Kidney capillary endothelial cell (primary cell): ENCODE measurements around the gene PIP4P1.

Experiments used
- DNase-seq: peaks from one replicate; pipeline ENCODE4 v3.0.0-alpha.2; 2018; ENCODE audit warnings: low spot score

The PIP4P1 gene

GRCh38 chr14:20435582-20436362 lies 25.5 kb downstream of the PIP4P1 start, which contains the start of gene KLHL33:
Gene KLHL33 (minus strand): TSS chr14:20436166. CDS start chr14:20435811, 355 bp downstream.
- DNase-seq, result no peak

DNA sequence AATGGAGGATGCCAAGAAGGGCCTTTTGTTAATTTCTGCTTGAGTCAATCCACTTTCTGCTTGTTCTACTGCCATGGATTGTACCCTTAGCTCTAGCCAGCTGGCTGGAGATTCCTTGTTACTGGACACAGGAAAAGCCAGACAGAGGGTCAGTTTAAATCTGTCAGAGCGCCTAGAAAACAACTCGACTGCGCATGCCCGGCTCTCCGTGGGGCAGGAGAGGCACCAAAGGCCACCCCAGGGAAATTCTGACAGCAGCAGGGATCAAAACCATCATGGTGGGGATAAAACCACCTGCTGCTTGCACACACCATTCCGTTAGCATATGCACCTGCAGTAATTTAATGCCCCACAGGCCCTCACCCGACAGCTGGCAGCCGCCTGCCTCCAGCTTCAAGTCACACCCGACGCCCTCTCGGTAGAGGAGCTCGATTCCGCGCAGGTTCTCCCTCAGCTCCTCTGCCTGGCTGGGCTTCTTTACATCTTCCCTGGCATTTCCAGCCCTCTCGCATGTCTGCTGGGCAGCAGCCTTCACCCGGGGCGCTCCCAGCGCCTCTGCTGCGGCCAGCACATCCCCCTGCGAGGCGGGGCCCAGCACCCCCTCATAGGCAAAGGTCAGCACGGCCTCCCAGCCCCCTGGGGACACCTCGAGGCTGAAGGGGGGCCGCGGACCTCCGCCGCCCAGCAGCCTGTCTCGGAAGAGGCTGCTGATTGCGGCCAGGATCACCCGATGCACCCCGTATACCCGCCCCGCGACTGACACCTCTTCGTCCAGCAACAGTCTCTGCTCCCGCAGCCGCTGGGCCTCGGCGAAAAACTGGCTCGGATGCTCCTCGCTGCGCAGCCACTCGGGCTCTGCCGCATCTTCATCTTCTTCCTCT lies 26.3 kb downstream of the PIP4P1 start:
- DNase-seq, result no peak

DNA sequence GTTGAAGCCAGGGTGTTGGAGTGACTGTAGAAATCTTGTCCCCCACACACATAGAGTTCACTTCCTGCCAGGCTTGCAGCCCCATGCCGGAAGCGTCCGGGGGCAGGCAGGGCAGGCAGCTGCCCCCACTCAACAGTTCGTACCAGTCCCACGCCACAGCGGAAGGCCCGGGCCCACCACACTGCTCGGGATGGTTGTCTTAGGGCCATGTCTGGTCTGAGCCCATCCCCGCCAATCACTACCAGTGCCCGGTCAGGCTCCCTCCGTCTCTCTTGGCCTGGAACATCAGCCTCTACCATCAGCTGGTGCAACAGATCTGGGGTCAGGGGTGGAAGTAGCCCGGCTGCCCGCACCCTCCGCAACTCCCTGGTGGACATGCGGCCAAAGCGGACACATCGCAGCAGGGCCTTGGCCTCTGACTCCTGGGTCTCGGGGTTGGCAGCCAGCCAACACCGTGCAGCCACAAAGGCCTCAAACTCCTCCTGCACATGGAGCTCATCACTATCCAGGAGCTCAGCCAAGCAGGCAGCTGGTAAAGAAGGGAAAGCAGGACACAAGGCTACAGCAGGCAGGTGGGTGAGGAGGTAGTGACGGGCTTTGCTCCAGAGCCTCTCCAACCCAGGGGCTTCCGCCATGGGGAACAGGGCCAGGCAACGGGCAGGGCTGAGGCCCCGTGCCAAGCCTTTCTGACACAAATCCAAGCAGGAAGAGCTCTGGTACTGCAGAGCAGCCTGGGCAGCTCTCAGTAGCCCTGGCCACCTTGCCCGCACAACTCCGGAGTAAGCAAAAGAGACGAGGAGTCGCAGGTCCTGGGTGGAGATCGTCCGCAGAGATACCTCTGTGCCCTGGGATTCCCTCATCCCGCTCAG lies 31.2 kb downstream of the PIP4P1 start:
- no peak for DNase-seq

GRCh38 chr14:20428802-20429201 lies 32.4 kb downstream of the PIP4P1 start:
- no peak for DNase-seq

GRCh38 chr14:20428010-20428365 lies 33.2 kb downstream of the PIP4P1 start:
- no peak for DNase-seq

DNA sequence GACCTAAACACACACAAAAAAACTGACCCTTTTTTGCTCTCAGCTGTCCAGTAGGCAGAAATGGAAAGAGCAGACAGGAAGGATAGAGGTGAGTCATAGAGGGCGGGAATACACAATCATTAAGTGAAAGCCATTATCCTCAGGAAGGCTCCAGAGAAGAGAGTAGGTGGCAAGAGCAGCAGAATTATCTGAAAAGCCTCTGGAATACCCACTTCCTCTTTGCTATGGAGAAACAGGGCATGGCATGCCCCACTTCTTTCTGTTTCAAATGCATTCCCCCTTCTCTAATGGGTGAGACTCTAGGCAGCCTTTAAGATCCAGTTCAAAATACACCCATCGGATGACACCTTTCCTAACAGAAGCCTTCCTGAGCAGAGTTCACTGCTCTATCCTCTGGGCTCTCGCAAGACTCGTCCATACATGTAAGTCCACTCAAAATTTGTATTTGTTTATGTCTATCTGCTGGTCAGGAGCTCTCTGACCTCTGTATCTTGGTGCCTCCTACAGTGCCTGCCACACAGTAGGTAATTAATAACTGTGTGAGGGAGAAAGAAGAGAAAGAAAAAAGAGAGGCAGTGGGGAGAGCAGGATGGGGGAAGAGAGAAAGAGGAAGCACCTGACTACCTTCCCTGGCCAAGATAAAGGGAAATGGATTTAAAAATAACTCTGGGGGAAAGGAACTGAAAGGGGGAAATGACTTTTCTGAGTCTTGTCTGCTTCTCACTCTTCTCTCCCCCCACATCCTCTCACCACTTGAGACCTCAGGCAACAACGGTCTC lies 33.8 kb downstream of the PIP4P1 start:
- DNase-seq, result peak; percentile 63

- DNase-seq, result no peak
These were observed 36.4 kb downstream of the PIP4P1 start for GRCh38 chr14:20424851-20425250.

DNA sequence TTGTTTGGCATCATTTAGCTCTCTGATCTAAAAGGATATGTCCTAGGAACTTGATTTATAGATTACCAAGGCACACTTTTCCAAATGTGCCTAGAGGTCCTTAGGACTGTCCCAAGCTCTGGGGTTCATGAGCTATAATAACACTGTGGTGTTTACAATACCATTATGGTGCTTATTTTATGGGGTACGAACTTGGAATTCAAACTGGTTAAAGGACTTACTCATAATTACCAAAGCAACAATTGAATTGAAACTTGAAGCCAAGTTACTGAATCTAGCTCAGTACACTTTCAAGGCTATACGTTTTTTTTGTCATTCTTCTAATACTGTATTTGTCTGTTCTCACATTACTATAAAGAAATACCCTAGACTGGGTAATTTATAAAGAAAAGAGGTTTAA lies 38.3 kb downstream of the PIP4P1 start:
- no peak for DNase-seq

DNA sequence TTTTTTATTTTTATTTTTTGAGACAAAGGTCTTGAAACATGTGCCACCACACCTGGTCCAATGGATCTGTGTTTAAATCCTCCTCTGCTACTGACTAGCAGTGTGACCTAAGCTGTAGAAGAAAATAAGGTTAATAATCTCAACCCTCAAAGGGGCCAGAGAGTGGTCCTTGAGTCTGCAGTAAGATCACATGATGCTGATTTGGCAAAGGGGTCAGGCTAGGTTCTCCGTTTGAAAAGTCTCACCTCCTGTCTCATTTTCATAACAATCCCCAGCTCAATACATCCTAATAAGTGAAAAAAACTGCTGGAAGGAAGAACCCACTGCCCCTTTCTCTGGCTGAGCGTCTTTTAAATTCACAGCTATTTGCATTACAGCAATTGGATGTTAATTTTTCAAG lies 40.0 kb downstream of the PIP4P1 start:
- no peak for DNase-seq

GRCh38 chr14:20419419-20419818 lies 41.8 kb downstream of the PIP4P1 start:
- DNase-seq, result no peak

DNA sequence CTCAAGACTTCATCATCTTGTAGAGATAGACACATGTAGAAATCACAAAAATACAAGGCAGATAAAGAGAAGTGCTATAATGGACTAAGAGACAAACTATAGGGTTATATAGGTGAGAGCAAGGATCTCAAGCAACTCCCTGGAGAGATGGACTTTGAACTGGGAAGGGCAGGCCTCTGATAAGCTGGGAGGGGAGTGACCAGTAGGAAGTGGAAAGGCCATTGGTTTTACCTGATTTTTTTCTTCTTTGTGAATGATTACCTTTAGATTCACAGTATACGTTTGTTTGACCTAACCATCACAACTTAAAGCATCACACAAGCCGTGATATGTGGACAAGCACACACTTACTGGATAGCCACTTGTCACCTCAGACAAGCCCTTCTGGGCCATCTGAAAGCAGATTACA lies 42.7 kb downstream of the PIP4P1 start:
- no peak for DNase-seq

DNA sequence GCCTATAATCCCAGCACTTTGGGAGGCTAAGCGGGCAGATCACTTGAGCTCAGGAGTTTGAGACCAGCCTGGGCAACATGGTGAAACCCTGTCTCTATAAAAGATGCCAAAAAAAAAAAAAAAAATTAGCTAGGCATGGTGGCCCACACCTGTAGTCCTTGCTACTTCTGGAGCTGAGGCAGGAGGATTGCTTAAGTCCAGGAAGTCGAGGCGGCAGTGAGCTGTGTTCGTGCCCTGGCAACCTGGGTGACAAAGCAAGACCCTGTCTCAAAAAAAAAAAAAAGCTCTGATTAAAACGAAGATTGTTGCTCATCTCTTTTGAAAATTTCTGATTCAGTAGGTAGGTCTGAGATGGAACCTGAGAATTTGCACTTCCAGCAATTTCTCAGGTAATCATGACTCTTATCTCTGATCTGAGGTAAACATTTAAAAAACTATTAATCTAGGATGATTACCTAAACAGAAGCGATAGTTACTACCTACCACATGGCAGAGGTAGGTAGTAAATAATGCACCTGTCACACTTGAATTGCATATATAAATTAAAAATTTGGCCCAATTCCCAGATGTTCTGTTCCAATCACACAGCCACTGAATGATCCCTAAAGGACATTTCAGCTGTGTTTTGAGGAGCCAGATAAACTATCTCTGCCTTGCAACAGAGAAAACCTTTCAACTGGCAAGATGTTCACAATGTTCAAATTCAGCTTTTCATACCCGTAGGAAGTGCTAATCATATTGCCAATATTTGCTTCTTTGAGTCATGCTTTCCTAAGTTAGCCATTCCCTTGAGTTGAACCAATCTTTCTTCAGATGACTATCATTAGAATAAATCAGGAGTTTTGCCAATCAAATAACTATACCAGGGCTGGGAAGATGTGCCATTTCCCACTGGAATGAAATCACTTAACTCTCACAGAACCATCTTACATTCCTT lies 43.7 kb downstream of the PIP4P1 start:
- no peak for DNase-seq

GRCh38 chr14:20416223-20416622 lies 45.0 kb downstream of the PIP4P1 start:
- no peak for DNase-seq

DNA sequence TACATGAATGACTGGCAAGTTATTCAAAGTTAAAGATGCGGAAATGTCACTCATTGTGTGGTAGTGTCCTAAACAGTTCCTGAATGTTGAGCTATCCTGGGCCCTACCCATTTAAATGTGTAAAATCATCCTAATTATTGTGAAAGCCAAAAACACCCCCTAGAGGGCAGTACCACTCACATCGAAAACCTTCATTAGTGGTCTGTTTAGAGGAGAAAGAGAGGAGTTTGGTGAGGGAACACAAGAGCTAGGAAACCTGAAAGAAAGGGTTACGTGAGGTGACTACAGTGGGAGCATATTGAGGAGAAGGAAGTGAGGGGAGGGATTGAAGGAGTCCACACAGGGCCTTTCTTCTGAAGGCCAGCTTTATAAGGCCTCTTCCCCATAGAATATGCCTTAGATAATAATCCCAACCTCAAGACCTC lies 45.4 kb downstream of the PIP4P1 start:
- peak; percentile 60 for DNase-seq

GRCh38 chr14:20413744-20414082 lies 47.5 kb downstream of the PIP4P1 start:
- no peak for DNase-seq

- DNase-seq, result peak; percentile 68
These were observed 48.1 kb downstream of the PIP4P1 start, which contains the start of gene TEP1 for GRCh38 chr14:20412876-20413743. Gene TEP1 (minus strand): TSS chr14:20413501. CDS start chr14:20408439, 5,062 bp downstream.

- DNase-seq, result no peak
These were observed 48.8 kb downstream of the PIP4P1 start for GRCh38 chr14:20412411-20412810.

DNA sequence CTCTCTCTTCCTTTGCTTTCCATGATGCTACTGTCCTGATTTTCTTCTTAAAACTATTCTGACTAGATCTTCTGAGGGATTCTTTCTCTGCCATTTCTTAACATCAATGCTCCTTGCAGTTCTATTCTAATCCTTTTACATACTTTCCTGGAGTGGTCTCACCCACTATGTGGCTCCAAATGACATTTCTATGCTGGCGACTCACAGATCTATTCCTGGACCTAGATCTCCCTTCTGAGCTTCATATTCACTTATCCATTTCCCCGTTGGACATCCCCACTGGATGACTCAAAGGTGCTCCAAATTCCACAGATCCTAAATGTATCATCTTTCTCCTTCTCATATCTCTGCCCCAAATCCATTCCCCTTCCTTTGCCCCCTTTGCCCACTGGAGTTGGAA lies 52.0 kb downstream of the PIP4P1 start:
- peak; percentile 38 for DNase-seq
